ENCODE data around the gene DOK1. TPM values are rescaled to one million over a fixed set of nuclear protein-coding genes. Genes with fewer than 3 reads are reported as not detected.
A peak's percentile ranks its signal among the peaks of the same experiment; 100 is the strongest.

DOK1 gene
- total RNA-seq, 1 donor from 2014 or later = 11.9 TPM

DNA sequence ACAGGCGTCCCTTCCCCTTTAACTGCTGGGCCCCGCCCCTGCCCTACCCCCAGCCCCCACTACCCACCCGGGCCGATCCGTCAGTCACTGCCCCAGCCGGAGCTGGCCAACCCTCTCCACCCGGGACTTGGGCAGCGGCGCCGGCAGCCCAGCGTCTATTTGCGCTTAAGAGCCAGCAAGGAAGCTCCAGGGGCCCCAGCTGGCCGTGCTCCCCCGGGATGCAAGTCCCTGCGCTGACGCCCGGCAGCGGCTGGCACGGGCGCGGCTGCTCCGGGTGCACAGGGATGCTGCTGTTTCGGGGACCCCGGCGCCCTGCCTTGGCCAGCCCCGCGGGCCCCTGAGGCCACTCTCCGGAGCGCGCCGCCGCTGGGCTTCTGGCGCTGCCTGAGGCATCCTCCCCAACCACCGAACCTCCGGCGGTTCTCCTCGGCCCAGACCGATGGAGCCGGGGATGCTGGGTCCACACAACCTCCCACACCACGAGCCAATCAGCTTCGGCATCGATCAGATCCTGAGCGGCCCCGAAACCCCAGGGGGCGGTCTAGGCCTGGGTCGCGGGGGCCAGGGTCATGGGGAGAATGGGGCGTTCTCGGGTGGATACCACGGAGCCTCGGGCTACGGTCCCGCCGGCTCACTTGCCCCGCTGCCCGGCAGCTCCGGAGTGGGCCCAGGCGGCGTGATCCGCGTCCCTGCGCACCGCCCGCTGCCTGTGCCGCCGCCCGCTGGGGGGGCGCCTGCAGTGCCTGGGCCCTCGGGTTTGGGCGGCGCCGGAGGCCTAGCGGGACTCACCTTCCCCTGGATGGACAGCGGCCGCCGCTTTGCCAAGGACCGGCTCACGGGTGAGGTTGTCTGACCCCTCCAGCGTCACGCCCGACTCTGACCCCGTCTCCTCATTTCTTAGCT lies 39.9 kb upstream of the DOK1 start, which contains the start of gene TLX2:
Gene TLX2, plus strand, starts transcription at position 83 of the 903 bp plus-strand sequence. Its CDS starts 357 bp downstream, at position 440.
- no peaks in the 10 kb centered on the region for H3K36me3 Mint-ChIP-seq
- DNase-seq (ENCODE audit: low spot score in 2 of 2, unreplicated experiment in 2 of 2) = peak; percentile 30 to 42
- H3K4me3 Mint-ChIP-seq = peak within 1 kb of the TSS; percentile 28
- no peak within 1 kb of the TSS for H3K27ac Mint-ChIP-seq
- TF ChIP-seq, protein P1, sequence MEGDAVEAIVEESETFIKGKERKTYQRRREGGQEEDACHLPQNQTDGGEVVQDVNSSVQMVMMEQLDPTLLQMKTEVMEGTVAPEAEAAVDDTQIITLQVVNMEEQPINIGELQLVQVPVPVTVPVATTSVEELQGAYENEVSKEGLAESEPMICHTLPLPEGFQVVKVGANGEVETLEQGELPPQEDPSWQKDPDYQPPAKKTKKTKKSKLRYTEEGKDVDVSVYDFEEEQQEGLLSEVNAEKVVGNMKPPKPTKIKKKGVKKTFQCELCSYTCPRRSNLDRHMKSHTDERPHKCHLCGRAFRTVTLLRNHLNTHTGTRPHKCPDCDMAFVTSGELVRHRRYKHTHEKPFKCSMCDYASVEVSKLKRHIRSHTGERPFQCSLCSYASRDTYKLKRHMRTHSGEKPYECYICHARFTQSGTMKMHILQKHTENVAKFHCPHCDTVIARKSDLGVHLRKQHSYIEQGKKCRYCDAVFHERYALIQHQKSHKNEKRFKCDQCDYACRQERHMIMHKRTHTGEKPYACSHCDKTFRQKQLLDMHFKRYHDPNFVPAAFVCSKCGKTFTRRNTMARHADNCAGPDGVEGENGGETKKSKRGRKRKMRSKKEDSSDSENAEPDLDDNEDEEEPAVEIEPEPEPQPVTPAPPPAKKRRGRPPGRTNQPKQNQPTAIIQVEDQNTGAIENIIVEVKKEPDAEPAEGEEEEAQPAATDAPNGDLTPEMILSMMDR (IDR thresholded peaks at IDR 0.05; ENCODE audit: unreplicated experiment) = no peak
- H3K4me1 Mint-ChIP-seq = peaks cover 6% of the 10 kb centered on the region
- H3K27me3 Mint-ChIP-seq (ENCODE audit: low read depth) = peaks cover 92% of the 10 kb centered on the region
- H3K9me3 Mint-ChIP-seq = no peaks in the 10 kb centered on the region

DNA sequence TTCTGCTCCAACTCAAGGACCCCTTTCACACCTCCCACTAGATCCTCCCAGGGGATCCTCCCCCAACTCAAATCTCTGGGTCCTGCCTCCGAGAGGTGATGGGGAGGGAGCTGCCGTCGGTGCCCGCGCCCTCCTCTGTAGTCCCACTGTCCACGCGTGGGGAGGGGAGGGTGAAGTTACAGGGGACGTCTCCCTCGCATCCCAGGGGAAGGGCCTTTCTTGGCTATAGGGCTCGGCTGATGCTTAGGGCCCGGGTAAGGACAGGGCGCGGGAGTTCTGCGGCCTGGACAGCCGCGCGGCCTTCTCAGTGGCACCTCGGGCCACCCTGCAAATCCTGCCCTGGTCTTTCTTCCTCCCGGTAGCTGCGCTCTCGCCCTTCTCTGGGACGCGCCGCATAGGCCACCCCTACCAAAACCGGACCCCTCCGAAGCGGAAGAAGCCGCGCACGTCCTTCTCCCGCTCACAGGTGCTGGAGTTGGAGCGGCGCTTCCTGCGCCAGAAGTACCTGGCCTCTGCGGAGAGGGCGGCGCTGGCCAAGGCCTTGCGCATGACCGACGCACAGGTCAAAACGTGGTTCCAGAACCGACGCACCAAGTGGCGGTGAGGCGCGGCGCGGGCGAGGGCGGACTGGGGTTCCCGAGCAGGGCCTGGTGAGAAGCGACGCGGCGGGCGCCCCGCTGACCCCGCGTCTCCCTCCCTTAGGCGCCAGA lies 39.1 kb upstream of the DOK1 start:
- Mint-ChIP-seq H3K27me3 (ENCODE audit: low read depth) (peaks cover 92% of the 10 kb centered on the region), H3K4me1 (peaks cover 6% of the 10 kb centered on the region), H3K36me3 (no peaks in the 10 kb centered on the region), H3K4me3 (peak overlapping the region; percentile 31), H3K27ac (no peak overlapping the region), H3K9me3 (no peaks in the 10 kb centered on the region)
- DNase-seq (ENCODE audit: low spot score in 2 of 2, unreplicated experiment in 2 of 2) = no peak
- TF ChIP-seq, protein P1 (IDR thresholded peaks at IDR 0.05; ENCODE audit: unreplicated experiment) = no peak

DNA sequence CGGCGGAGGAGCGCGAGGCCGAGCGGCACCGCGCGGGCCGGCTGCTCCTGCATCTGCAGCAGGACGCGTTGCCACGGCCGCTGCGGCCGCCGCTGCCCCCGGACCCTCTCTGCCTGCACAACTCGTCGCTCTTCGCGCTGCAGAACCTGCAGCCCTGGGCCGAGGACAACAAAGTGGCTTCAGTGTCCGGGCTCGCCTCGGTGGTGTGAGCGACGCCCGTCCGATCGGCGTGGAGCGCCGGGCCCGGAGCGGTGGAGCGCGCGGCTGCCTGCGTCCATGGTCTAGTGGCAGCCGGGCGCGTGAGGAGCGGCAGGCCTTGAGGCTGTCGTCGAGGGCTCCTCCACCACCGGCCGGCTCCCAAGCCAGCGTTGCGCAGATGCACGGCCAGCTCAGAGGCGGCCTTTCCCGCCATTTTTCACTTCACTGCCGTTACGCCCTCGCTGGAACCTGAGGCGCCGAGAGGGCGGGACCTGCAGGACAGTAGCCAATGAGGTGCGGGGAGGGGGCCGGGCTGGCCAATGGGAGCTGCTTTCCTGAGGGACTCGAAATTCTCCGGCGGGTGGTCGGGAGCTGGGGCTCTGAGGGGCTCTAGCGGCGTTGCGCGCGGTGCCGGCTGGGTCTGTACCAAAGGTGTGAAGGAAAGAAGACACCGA lies 38.4 kb upstream of the DOK1 start:
- peak; percentile 40 to 62 for DNase-seq (ENCODE audit: low spot score in 2 of 2, unreplicated experiment in 2 of 2)
- Mint-ChIP-seq H3K27ac (no peak overlapping the region), H3K4me3 (peak overlapping the region; percentile 47), H3K9me3 (no peaks in the 10 kb centered on the region), H3K36me3 (no peaks in the 10 kb centered on the region), H3K4me1 (peaks cover 6% of the 10 kb centered on the region), H3K27me3 (ENCODE audit: low read depth) (peaks cover 93% of the 10 kb centered on the region)
- TF ChIP-seq, protein P1 (IDR thresholded peaks at IDR 0.05; ENCODE audit: unreplicated experiment) = no peak

DNA sequence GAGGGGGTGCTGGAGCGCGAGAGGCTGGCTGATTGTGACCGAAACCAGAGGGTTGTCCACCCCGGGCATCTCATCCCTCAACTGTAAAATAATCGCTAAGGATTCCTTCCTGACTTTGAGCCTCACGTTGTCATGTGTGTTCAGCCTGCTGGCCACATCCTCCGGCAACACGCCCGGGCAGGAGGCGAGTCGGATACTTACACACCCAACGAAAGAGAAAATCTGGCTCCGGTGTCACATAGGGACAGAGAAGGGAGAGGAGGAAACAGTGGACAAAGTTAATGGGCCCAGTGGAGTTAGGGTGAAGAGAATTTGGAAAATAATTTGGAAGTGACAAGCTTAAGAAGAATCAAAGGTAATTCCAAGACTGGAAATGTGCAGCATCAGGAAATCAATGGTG lies 37.9 kb upstream of the DOK1 start:
- no peaks in the 10 kb centered on the region for H3K36me3 Mint-ChIP-seq
- no peaks in the 10 kb centered on the region for H3K9me3 Mint-ChIP-seq
- H3K27ac Mint-ChIP-seq = no peak overlapping the region
- TF ChIP-seq, protein P1 (IDR thresholded peaks at IDR 0.05; ENCODE audit: unreplicated experiment) = no peak
- H3K27me3 Mint-ChIP-seq (ENCODE audit: low read depth) = peaks cover 92% of the 10 kb centered on the region
- DNase-seq (ENCODE audit: low spot score in 2 of 2, unreplicated experiment in 2 of 2) = no peak
- no peak overlapping the region for H3K4me3 Mint-ChIP-seq
- H3K4me1 Mint-ChIP-seq = peaks cover 6% of the 10 kb centered on the region

DNA sequence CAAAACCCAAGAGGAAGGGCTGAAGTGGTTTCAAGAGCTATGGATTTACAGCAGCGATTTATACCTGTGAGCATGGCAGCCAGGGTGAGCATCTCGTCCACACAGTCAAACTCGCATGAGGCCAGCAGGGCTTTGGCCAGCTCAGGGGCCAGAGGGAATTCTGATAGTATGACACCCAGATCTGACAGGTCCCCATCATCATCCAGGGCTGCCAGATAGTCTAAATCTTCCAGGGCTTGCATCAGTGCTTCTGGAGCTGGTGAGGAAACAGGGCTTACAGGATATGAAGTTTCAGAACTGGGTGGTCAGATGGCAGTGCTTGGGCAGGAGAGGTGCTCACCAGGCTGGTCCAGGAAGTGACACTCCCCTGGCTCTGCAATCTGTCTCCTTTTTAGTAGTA lies 32.0 kb upstream of the DOK1 start:
- no peak for DNase-seq (ENCODE audit: low spot score in 2 of 2, unreplicated experiment in 2 of 2)

More for the DNA sequence above, 32.0 kb upstream of the DOK1 start:
- H3K27ac Mint-ChIP-seq = no peak overlapping the region
- H3K27me3 Mint-ChIP-seq (ENCODE audit: low read depth) = peaks cover 62% of the 10 kb centered on the region
- no peak overlapping the region for H3K4me3 Mint-ChIP-seq
- H3K36me3 Mint-ChIP-seq = peaks cover 22% of the 10 kb centered on the region
- H3K9me3 Mint-ChIP-seq = peaks cover 6% of the 10 kb centered on the region
- no peaks in the 10 kb centered on the region for H3K4me1 Mint-ChIP-seq
- TF ChIP-seq, protein P1 (IDR thresholded peaks at IDR 0.05; ENCODE audit: unreplicated experiment) = no peak
